B cell (primary cell): ENCODE data around the gene GET4. TPM values are rescaled to one million over a fixed set of nuclear protein-coding genes. Genes with fewer than 3 reads are reported as not detected.

ENCODE experiments used
- ATAC-seq: fragments of 200-7000 bp; cut with Tn5 transposase; one replicate; pipeline ENCODE4 v1.10.0; 2021; ENCODE audit warnings: low read depth, mild to moderate bottlenecking, moderate number of reproducible peaks, moderate library complexity
- CTCF ChIA-PET: fragments of 350-600 bp; sonication (Branson Sonifier 250); formaldehyde crosslinking; loops from one replicate; lab custom pipeline; 2021; ENCODE audit warnings: antibody characterized with exemption, inconsistent platforms; lab: Charles Lee
- POLR2A ChIA-PET: fragments of 350-600 bp; sonication (Branson Sonifier 250); formaldehyde crosslinking; loops from one replicate; lab custom pipeline; 2021; ENCODE audit warnings: antibody characterized with exemption; lab: Charles Lee
- DNase-seq: peaks from one replicate; pipeline ENCODE4 v3.0.0; 2013
- H2AFZ ChIP-seq: 2 replicates; pipeline ENCODE4 v1.6.1; 2012; ENCODE audit warnings: mild to moderate bottlenecking, low read depth, low read length; ENCODE audit not compliant: insufficient read depth, poor library complexity, severe bottlenecking
- H3K27ac ChIP-seq, 2 donors: 1 replicate in 1 of 2; 2 replicates in 1 of 2; pipeline ENCODE4 v1.5.1; 2012 to 2013; ENCODE audit warnings: low read length in 2 of 2, mild to moderate bottlenecking in 2 of 2, moderate library complexity in 1 of 2
- H3K27me3 ChIP-seq, 4 experiments: fragments of 200-600 bp in 1 of 4; sonication (generic) in 1 of 4; replicated peaks in 1 of 4; 1 replicate in 2 of 4; 2 replicates in 2 of 4; pipeline versions ENCODE4 v1.6.1 to v1.7.0; 2013 to 2016; ENCODE audit warnings: low read length in 3 of 4, mild to moderate bottlenecking in 2 of 4, mixed read lengths in 1 of 4, moderate library complexity in 1 of 4; ENCODE audit not compliant: insufficient read depth in 4 of 4, control insufficient read depth in 3 of 4; ENCODE audit errors: control extremely low read depth in 1 of 4
- H3K36me3 ChIP-seq, 2 experiments: replicated peaks in 1 of 2; 1 replicate in 1 of 2; 2 replicates in 1 of 2; pipeline versions ENCODE4 v1.6.1 to v1.7.1; 2013; ENCODE audit warnings: low read length in 1 of 2; ENCODE audit not compliant: insufficient read depth in 2 of 2, control insufficient read depth in 1 of 2; ENCODE audit errors: control extremely low read depth in 1 of 2, extremely low read depth in 1 of 2
- H3K4me1 ChIP-seq, 2 donors: fragments of 200-600 bp in 1 of 2; sonication (generic) in 1 of 2; 1 replicate in 1 of 2; 2 replicates in 1 of 2; pipeline versions ENCODE4 v1.5.1 to v1.6.1; 2013 to 2017; ENCODE audit warnings: low read length in 2 of 2; ENCODE audit not compliant: control insufficient read depth in 2 of 2, insufficient read depth in 2 of 2
- H3K4me2 ChIP-seq: replicated peaks from 2 replicates; pipeline ENCODE3; 2012; ENCODE audit warnings: mild to moderate bottlenecking, low read depth, low read length; ENCODE audit not compliant: poor library complexity, severe bottlenecking
- H3K4me3 ChIP-seq, 5 experiments: fragments of 200-600 bp in 1 of 5; sonication (generic) in 1 of 5; 1 replicate in 3 of 5; 2 replicates in 2 of 5; pipeline versions ENCODE4 v1.5.1 to v1.7.0; 2011 to 2016; ENCODE audit warnings: low read length in 4 of 5, mild to moderate bottlenecking in 4 of 5, low read depth in 2 of 5, control low read depth in 1 of 5, moderate library complexity in 1 of 5; ENCODE audit not compliant: insufficient read depth in 1 of 5; ENCODE audit errors: control extremely low read depth in 1 of 5, extremely low read depth in 1 of 5
- H3K79me2 ChIP-seq: fragments of 200-600 bp; sonication (generic); one replicate; pipeline ENCODE4 v1.6.0; 2016; ENCODE audit warnings: low read length; ENCODE audit not compliant: control insufficient read depth, insufficient read depth
- H3K9ac ChIP-seq: fragments of 200-600 bp; sonication (generic); 2 replicates; pipeline ENCODE4 v1.6.1; 2017; ENCODE audit warnings: mild to moderate bottlenecking, low read length, moderate library complexity
- H3K9me3 ChIP-seq, 3 donors: one replicate each; pipeline versions ENCODE4 v1.6.1 to v1.7.1; 2013; ENCODE audit warnings: low read length in 2 of 3; ENCODE audit not compliant: control insufficient read depth in 2 of 3, insufficient read depth in 1 of 3; ENCODE audit errors: control extremely low read depth in 1 of 3
- H4K20me1 ChIP-seq: 2 replicates; pipeline ENCODE4 v1.6.0; 2012; ENCODE audit warnings: mild to moderate bottlenecking, low read length; ENCODE audit not compliant: insufficient read depth, control insufficient read depth, poor library complexity, severe bottlenecking
- H3K27ac Mint-ChIP-seq: one replicate; pipeline ENCODE4 v1.8.0; 2021; ENCODE audit warnings: mixed read lengths
- H3K27me3 Mint-ChIP-seq: one replicate; pipeline ENCODE4 v1.8.0; 2021; ENCODE audit warnings: mixed read lengths
- H3K4me1 Mint-ChIP-seq: one replicate; pipeline ENCODE4 v1.8.0; 2021; ENCODE audit warnings: mixed read lengths
- H3K4me3 Mint-ChIP-seq: one replicate; pipeline ENCODE4 v1.8.0; 2021; ENCODE audit warnings: mixed read lengths
- H3K9me3 Mint-ChIP-seq: one replicate; pipeline ENCODE4 v1.8.0; 2022; ENCODE audit warnings: mixed read lengths; ENCODE audit not compliant: insufficient read depth
- EZH2 ChIP-seq: IDR thresholded peaks from 2 replicates; pipeline ENCODE4 v1.6.1; 2012; ENCODE audit warnings: borderline replicate concordance, low read depth, mild to moderate bottlenecking, moderate library complexity, low read length; ENCODE audit not compliant: insufficient read depth, poor library complexity, severe bottlenecking
- WGBS: methylation state at CpG from one replicate; pipeline ENCODE4 v1.1.5; 2013; ENCODE audit warnings: missing lambda C conversion rate; ENCODE audit not compliant: insufficient coverage; 5-methylcytosine and 5-hydroxymethylcytosine counted together
- intact Hi-C: fragments of 100-400 bp; cut with micrococcal nuclease; formaldehyde crosslinking; loops from one replicate; pipeline ENCODE4 v1.10.0; 2022
- polyA plus RNA-seq: library from polyadenylated mRNA; depleted of rRNA; stranded (reverse); fragments of >200 nt; gene quantifications from 2 replicates; pipeline ENCODE4 v1.2.3, GENCODE V29; 2012
- total RNA-seq, 2 donors: library from RNA; stranded (reverse); fragments of 120-200 nt in 1 of 2; gene quantifications; 1 replicate in 1 of 2; 2 replicates in 1 of 2; pipeline versions ENCODE4 v1.2.3 to v1.2.4, GENCODE V29; 2013 to 2022
- TF ChIP-seq, protein P1 (sequence below): fragments of 200-600 bp; IDR thresholded peaks from one replicate; pipeline ENCODE4 v1.8.0; 2022; ENCODE audit warnings: antibody characterized with exemption, mild to moderate bottlenecking

Gene GET4
- total and polyA plus RNA-seq, 2 donors (not counting 1 experiment from before 2014, with no cell fraction given) = 53.5 to 65.5 TPM

GRCh38 chr7:899806-900205 lies 23.5 kb downstream of the GET4 start:
- H3K9me3 Mint-ChIP-seq = no peaks in the 10 kb centered on the region
- H3K4me1 Mint-ChIP-seq = no peaks in the 10 kb centered on the region
- H3K27ac Mint-ChIP-seq = no peak overlapping the region
- Histone ChIP-seq H3K27ac (no peak overlapping the region), H3K4me1 (peaks cover 0 to 5% of the 10 kb centered on the region in 2 donors), H3K27me3 (no peaks in the 10 kb centered on the region), H3K36me3 (peaks cover 0 to 22% of the 10 kb centered on the region in 2 experiments), H3K9ac (no peak overlapping the region), H3K4me2 (no peak overlapping the region), H3K9me3 (no peaks in the 10 kb centered on the region), H3K79me2 (no peaks in the 10 kb centered on the region), H2AFZ (no peak overlapping the region), H4K20me1 (peaks cover 7% of the 10 kb centered on the region), H3K4me3 (no peak overlapping the region)
- H3K4me3 Mint-ChIP-seq = no peak overlapping the region
- POLR2A ChIA-PET = no interaction called here
- TF ChIP-seq EZH2 = no peak
- TF ChIP-seq, protein P1, sequence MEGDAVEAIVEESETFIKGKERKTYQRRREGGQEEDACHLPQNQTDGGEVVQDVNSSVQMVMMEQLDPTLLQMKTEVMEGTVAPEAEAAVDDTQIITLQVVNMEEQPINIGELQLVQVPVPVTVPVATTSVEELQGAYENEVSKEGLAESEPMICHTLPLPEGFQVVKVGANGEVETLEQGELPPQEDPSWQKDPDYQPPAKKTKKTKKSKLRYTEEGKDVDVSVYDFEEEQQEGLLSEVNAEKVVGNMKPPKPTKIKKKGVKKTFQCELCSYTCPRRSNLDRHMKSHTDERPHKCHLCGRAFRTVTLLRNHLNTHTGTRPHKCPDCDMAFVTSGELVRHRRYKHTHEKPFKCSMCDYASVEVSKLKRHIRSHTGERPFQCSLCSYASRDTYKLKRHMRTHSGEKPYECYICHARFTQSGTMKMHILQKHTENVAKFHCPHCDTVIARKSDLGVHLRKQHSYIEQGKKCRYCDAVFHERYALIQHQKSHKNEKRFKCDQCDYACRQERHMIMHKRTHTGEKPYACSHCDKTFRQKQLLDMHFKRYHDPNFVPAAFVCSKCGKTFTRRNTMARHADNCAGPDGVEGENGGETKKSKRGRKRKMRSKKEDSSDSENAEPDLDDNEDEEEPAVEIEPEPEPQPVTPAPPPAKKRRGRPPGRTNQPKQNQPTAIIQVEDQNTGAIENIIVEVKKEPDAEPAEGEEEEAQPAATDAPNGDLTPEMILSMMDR = no peak
- H3K27me3 Mint-ChIP-seq = peaks cover 9% of the 10 kb centered on the region
- CTCF ChIA-PET = no interaction called here
- intact Hi-C loops = no loop called here
- ATAC-seq (no peak), DNase-seq (no peak)
- 95% methylated on average over 16 of the region's 16 CpGs for WGBS

GRCh38 chr7:900331-901040 lies 24.1 kb downstream of the GET4 start:
- peaks cover 0 to 5% of the 10 kb centered on the region in 2 donors for H3K4me1 ChIP-seq
- no peak overlapping the region for H3K27ac ChIP-seq
- TF ChIP-seq, protein P1 = no peak
- TF ChIP-seq EZH2 = no peak
- no peaks in the 10 kb centered on the region for H3K9me3 ChIP-seq
- no peak overlapping the region for H3K27ac Mint-ChIP-seq
- H3K4me3 Mint-ChIP-seq = no peak overlapping the region
- 86% methylated on average over 25 of the region's 26 CpGs for WGBS
- no peak overlapping the region for H3K4me3 ChIP-seq
- ATAC-seq (no peak), DNase-seq (no peak)
- intact Hi-C loops = no loop called here
- H3K27me3 ChIP-seq = no peaks in the 10 kb centered on the region
- ChIA-PET CTCF (no interaction called here), POLR2A (no interaction called here)
- H3K36me3 ChIP-seq = peaks cover 0 to 15% of the 10 kb centered on the region in 2 experiments
- H4K20me1 ChIP-seq = peaks cover 7% of the 10 kb centered on the region
- H2AFZ ChIP-seq = no peak overlapping the region
- no peak overlapping the region for H3K4me2 ChIP-seq
- H3K27me3 Mint-ChIP-seq = peaks cover 9% of the 10 kb centered on the region
- H3K9me3 Mint-ChIP-seq = no peaks in the 10 kb centered on the region
- H3K79me2 ChIP-seq = no peaks in the 10 kb centered on the region
- H3K9ac ChIP-seq = no peak overlapping the region
- no peaks in the 10 kb centered on the region for H3K4me1 Mint-ChIP-seq
